OCI-LY7 (cell line): ENCODE results near the gene CATSPERE. TPM values are rescaled to one million over a fixed set of nuclear protein-coding genes. Genes with fewer than 3 reads are reported as not detected.
"Not testable (repeated sequence)": the region's sequence is repeated elsewhere in the genome, so short reads cannot be mapped to it uniquely, and the experiment has no call there.

Experiments used
- BruUV-seq: library from RNA; stranded (reverse); fragments of 400-500 nt; replicated peaks from 2 replicates; lab custom pipeline; 2021; lab: Mats Ljungman, UMichigan
- CTCF ChIA-PET: fragments of 300-600 bp; sonication (Branson Sonifier 250); formaldehyde crosslinking; loops from one replicate; lab custom pipeline; 2022; ENCODE audit warnings: antibody characterized with exemption; ENCODE audit not compliant: unreplicated experiment; lab: Charles Lee
- POLR2A ChIA-PET: fragments of 300-600 bp; sonication (Branson Sonifier 250); formaldehyde crosslinking; loops from one replicate; lab custom pipeline; 2022; ENCODE audit warnings: antibody characterized with exemption; lab: Charles Lee
- DNase-seq: peaks from one replicate; pipeline ENCODE4 v3.0.0-alpha.2; 2015; ENCODE audit warnings: low spot score
- H2AFZ ChIP-seq: fragments of 200-600 bp; sonication (generic), shearing (Covaris generic); 2 replicates; pipeline ENCODE4 v1.6.1; 2014; ENCODE audit warnings: mild to moderate bottlenecking, antibody characterized with exemption, low read length, moderate library complexity
- H3K27ac ChIP-seq: fragments of 200-600 bp; sonication (generic); 2 replicates; pipeline ENCODE4 v1.5.1; 2014; ENCODE audit warnings: mixed run types, low read depth, mild to moderate bottlenecking, moderate library complexity, low read length, inconsistent platforms; ENCODE audit not compliant: poor library complexity, severe bottlenecking
- H3K36me3 ChIP-seq: fragments of 200-600 bp; sonication (generic); 2 replicates; pipeline ENCODE4 v1.6.1; 2014; ENCODE audit warnings: mild to moderate bottlenecking, antibody characterized with exemption, low read length, moderate library complexity, mixed read lengths; ENCODE audit not compliant: insufficient read depth
- H3K4me1 ChIP-seq: fragments of 200-600 bp; sonication (generic); 2 replicates; pipeline ENCODE4 v1.5.1; 2014; ENCODE audit warnings: mild to moderate bottlenecking, low read length; ENCODE audit not compliant: insufficient read depth, poor library complexity, severe bottlenecking
- H3K4me2 ChIP-seq: fragments of 200-600 bp; sonication (generic); 2 replicates; pipeline ENCODE4 v1.6.1; 2014; ENCODE audit warnings: mild to moderate bottlenecking, low read length
- H3K4me3 ChIP-seq: fragments of 200-600 bp; sonication (generic); 2 replicates; pipeline ENCODE4 v1.5.1; 2014; ENCODE audit warnings: mild to moderate bottlenecking, low read depth, low read length; ENCODE audit not compliant: poor library complexity, severe bottlenecking
- H3K79me2 ChIP-seq: fragments of 200-600 bp; sonication (generic); 2 replicates; pipeline ENCODE4 v1.6.1; 2016; ENCODE audit warnings: low read depth, mild to moderate bottlenecking, low read length, moderate library complexity, mixed read lengths; ENCODE audit not compliant: insufficient read depth
- H3K9me2 ChIP-seq: fragments of 200-600 bp; sonication (generic); 2 replicates; pipeline ENCODE4 v1.6.1; 2016; ENCODE audit warnings: mild to moderate bottlenecking, low read length, mixed read lengths; ENCODE audit not compliant: insufficient read depth
- H3K9me3 ChIP-seq: fragments of 200-600 bp; sonication (generic); 2 replicates; pipeline ENCODE4 v1.6.1; 2014; ENCODE audit warnings: mild to moderate bottlenecking, mixed run types, low read length, mixed read lengths
- H4K20me1 ChIP-seq: fragments of 200-600 bp; sonication (generic); 2 replicates; pipeline ENCODE4 v1.6.1; 2014; ENCODE audit warnings: mild to moderate bottlenecking, antibody characterized with exemption, low read length, moderate library complexity, mixed read lengths; ENCODE audit not compliant: insufficient read depth
- CTCF ChIP-seq: fragments of 200-600 bp; sonication (generic); conservative IDR thresholded peaks from 2 replicates; pipeline ENCODE4 v1.5.1; 2014; ENCODE audit warnings: mild to moderate bottlenecking, antibody characterized with exemption, low read length, moderate library complexity, mixed read lengths
- EZH2phosphoT487 ChIP-seq: fragments of 200-600 bp; sonication (generic); IDR thresholded peaks from 2 replicates; pipeline ENCODE4 v1.6.1; 2018; ENCODE audit warnings: low read depth, borderline replicate concordance, mild to moderate bottlenecking, mixed run types, antibody characterized with exemption, low read length, moderate library complexity, mixed read lengths
- intact Hi-C: fragments of 100-400 bp; cut with micrococcal nuclease; formaldehyde crosslinking; loops from one replicate; pipeline ENCODE4 v1.10.0; 2022; ENCODE audit not compliant: unreplicated experiment
- small RNA-seq: library from RNA; depleted of rRNA; stranded (forward); fragments of <200 nt; gene quantifications from one replicate; pipeline ENCODE3, GENCODE V24; 2014
- total RNA-seq, 2 experiments: library from RNA; depleted of rRNA in 1 of 2; stranded (reverse); fragments of >200 nt in 1 of 2; shearing (Covaris generic) in 1 of 2; gene quantifications; 2 replicates each; pipeline ENCODE4 v1.2.3, GENCODE V29; 2014 to 2022

The CATSPERE gene
- total RNA-seq, 2 experiments from 2014 or later = 0.41 to 1.1 TPM

GRCh38 chr1:244680667-244681066 is 219.6 kb downstream of the CATSPERE start:
- no TSS peak for BruUV-seq
- H2AFZ ChIP-seq = no peak overlapping the region
- intact Hi-C loops = no loop called here
- POLR2A ChIA-PET = interaction anchor here (0.6 to 1.2 kb wide), 5 partner anchors 9 to 151 kb away, joined by 3 to 5 read pairs (median 4); no protein-coding TSS in a partner anchor
- DNase-seq = no peak
- TF ChIP-seq EZH2phosphoT487 = no peak
- TF ChIP-seq CTCF = no peak
- peaks cover 58% of the 10 kb centered on the region for H3K79me2 ChIP-seq
- no peaks in the 10 kb centered on the region for H3K9me3 ChIP-seq
- CTCF ChIA-PET = interaction anchor here (0.6 kb wide), 1 partner anchor 109 kb away, joined by 3 read pairs; no protein-coding TSS in a partner anchor
- peaks cover under 1% of the 10 kb centered on the region for H3K4me1 ChIP-seq
- H3K4me2 ChIP-seq = no peak overlapping the region
- no peak overlapping the region for H3K27ac ChIP-seq
- no peaks in the 10 kb centered on the region for H3K9me2 ChIP-seq
- peaks cover 49% of the 10 kb centered on the region for H3K36me3 ChIP-seq
- no peak overlapping the region for H3K4me3 ChIP-seq
- H4K20me1 ChIP-seq = no peaks in the 10 kb centered on the region

- H3K27ac ChIP-seq, H3K4me2 ChIP-seq, H3K4me1 ChIP-seq, H3K9me3 ChIP-seq, H4K20me1 ChIP-seq, CTCF ChIA-PET, BruUV-seq, POLR2A ChIA-PET, H2AFZ ChIP-seq, intact Hi-C loops, H3K4me3 ChIP-seq, DNase-seq, H3K9me2 ChIP-seq: not testable (repeated sequence)
- Histone ChIP-seq H3K79me2 (peaks cover 46% of the 10 kb centered on the region), H3K36me3 (peaks cover 57% of the 10 kb centered on the region)
Measured at GRCh38 chr1:244682087-244682486, 221.0 kb downstream of the CATSPERE start.

Small RNA genes lying within 50 kb of the gene (small RNA-seq; reads per million reads assigned to genes)
- gene CYCSP5 = not detected

Other genes starting within 250 kb of the CATSPERE start
- 35.2 and 36.5 TPM in 2 replicates for gene ADSS2, start 9.4 kb upstream of the CATSPERE start, total RNA-seq (2014; rRNA removed; shearing (Covaris generic))
- gene ADSS2, start 9.4 kb upstream of the CATSPERE start, total RNA-seq (2022) = 49.0 and 54.6 TPM in 2 replicates
- 40.0 and 40.6 TPM in 2 replicates for gene DESI2, start 191.9 kb downstream of the CATSPERE start, total RNA-seq (2014; rRNA removed; shearing (Covaris generic))
- 57.5 and 58.8 TPM in 2 replicates for gene DESI2, start 191.9 kb downstream of the CATSPERE start, total RNA-seq (2022)